Prostate gland (tissue), 2 donors: ENCODE results near the gene FANCG.
A peak's percentile ranks its signal among the peaks of the same experiment; 100 is the strongest.

ENCODE experiments used
- POLR2A ChIP-seq: fragments of 450-650 bp; IDR thresholded peaks from one replicate; pipeline ENCODE4 v1.6.1; 2016; ENCODE audit warnings: antibody characterized with exemption, mild to moderate bottlenecking
- TF ChIP-seq, protein P1 (sequence below), 4 experiments: fragments of 200-600 bp in 2 of 4; fragments of 450-650 bp in 2 of 4; sonication (generic) in 2 of 4; IDR thresholded peaks; 1 replicate in 3 of 4; 2 replicates in 1 of 4; pipeline ENCODE4 v1.5.1; 2016 to 2019; ENCODE audit warnings: antibody characterized with exemption in 4 of 4, mild to moderate bottlenecking in 2 of 4, moderate library complexity in 2 of 4

GRCh38 chr9:35102769-35103659 lies 23.3 kb upstream of the FANCG start, which contains the start of gene STOML2:
- TF ChIP-seq, protein P1, sequence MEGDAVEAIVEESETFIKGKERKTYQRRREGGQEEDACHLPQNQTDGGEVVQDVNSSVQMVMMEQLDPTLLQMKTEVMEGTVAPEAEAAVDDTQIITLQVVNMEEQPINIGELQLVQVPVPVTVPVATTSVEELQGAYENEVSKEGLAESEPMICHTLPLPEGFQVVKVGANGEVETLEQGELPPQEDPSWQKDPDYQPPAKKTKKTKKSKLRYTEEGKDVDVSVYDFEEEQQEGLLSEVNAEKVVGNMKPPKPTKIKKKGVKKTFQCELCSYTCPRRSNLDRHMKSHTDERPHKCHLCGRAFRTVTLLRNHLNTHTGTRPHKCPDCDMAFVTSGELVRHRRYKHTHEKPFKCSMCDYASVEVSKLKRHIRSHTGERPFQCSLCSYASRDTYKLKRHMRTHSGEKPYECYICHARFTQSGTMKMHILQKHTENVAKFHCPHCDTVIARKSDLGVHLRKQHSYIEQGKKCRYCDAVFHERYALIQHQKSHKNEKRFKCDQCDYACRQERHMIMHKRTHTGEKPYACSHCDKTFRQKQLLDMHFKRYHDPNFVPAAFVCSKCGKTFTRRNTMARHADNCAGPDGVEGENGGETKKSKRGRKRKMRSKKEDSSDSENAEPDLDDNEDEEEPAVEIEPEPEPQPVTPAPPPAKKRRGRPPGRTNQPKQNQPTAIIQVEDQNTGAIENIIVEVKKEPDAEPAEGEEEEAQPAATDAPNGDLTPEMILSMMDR (IDR thresholded peaks at IDR 0.05), result peak in 2 of 4 experiments; percentile 15 to 18
- TF ChIP-seq POLR2A, result peak; percentile 49
